Neural crest cell (in vitro differentiated cells): ENCODE data around the gene RYR1. TPM values are rescaled to one million over a fixed set of nuclear protein-coding genes. Genes with fewer than 3 reads are reported as not detected.

Experiments
- DNase-seq: peaks from one replicate; pipeline ENCODE4 v3.0.0; 2021; ENCODE audit warnings: low read depth, mixed read lengths, low spot score
- H3K27ac Mint-ChIP-seq: one replicate; pipeline ENCODE4 v1.8.0; 2021; ENCODE audit warnings: mild to moderate bottlenecking, mixed read lengths; ENCODE audit not compliant: unreplicated experiment
- H3K27me3 Mint-ChIP-seq: 2 replicates; pipeline ENCODE4 v1.8.0; 2021; ENCODE audit warnings: low read depth, mild to moderate bottlenecking, mixed read lengths
- H3K36me3 Mint-ChIP-seq: 2 replicates; pipeline ENCODE4 v1.8.0; 2021; ENCODE audit warnings: low read depth, mild to moderate bottlenecking, mixed read lengths
- H3K4me1 Mint-ChIP-seq: 2 replicates; pipeline ENCODE4 v1.8.0; 2021; ENCODE audit warnings: mixed read lengths
- H3K4me3 Mint-ChIP-seq: one replicate; pipeline ENCODE4 v1.8.0; 2021; ENCODE audit warnings: mild to moderate bottlenecking, mixed read lengths
- H3K9me3 Mint-ChIP-seq: 2 replicates; pipeline ENCODE4 v1.8.0; 2021; ENCODE audit warnings: mixed read lengths
- total RNA-seq: library from RNA; stranded (reverse); gene quantifications from 2 replicates; pipeline ENCODE4 v1.2.1, GENCODE V29; 2021
- TF ChIP-seq, protein P1 (sequence below): fragments of 200-600 bp; sonication (generic); conservative IDR thresholded peaks from 2 replicates; pipeline ENCODE4 v1.5.0; 2021; ENCODE audit warnings: antibody characterized with exemption, mild to moderate bottlenecking

The RYR1 gene
- total RNA-seq, 1 donor from 2014 or later, result 1.1 TPM

- TF ChIP-seq, protein P1, sequence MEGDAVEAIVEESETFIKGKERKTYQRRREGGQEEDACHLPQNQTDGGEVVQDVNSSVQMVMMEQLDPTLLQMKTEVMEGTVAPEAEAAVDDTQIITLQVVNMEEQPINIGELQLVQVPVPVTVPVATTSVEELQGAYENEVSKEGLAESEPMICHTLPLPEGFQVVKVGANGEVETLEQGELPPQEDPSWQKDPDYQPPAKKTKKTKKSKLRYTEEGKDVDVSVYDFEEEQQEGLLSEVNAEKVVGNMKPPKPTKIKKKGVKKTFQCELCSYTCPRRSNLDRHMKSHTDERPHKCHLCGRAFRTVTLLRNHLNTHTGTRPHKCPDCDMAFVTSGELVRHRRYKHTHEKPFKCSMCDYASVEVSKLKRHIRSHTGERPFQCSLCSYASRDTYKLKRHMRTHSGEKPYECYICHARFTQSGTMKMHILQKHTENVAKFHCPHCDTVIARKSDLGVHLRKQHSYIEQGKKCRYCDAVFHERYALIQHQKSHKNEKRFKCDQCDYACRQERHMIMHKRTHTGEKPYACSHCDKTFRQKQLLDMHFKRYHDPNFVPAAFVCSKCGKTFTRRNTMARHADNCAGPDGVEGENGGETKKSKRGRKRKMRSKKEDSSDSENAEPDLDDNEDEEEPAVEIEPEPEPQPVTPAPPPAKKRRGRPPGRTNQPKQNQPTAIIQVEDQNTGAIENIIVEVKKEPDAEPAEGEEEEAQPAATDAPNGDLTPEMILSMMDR, result no peak
- H3K27ac Mint-ChIP-seq, result no peak overlapping the region
- no peak overlapping the region for H3K4me3 Mint-ChIP-seq
- no peaks in the 10 kb centered on the region for H3K36me3 Mint-ChIP-seq
- no peaks in the 10 kb centered on the region for H3K9me3 Mint-ChIP-seq
- H3K27me3 Mint-ChIP-seq, result peaks cover 6% of the 10 kb centered on the region
- DNase-seq, result no peak
- no peaks in the 10 kb centered on the region for H3K4me1 Mint-ChIP-seq
These were observed 126.2 kb downstream of the RYR1 start for GRCh38 chr19:38559428-38560401.

- no peaks in the 10 kb centered on the region for H3K9me3 Mint-ChIP-seq
- TF ChIP-seq, protein P1, result no peak
- H3K4me1 Mint-ChIP-seq, result no peaks in the 10 kb centered on the region
- H3K36me3 Mint-ChIP-seq, result no peaks in the 10 kb centered on the region
- H3K4me3 Mint-ChIP-seq, result no peak overlapping the region
- no peak for DNase-seq
- H3K27me3 Mint-ChIP-seq, result peaks cover 3% of the 10 kb centered on the region
- H3K27ac Mint-ChIP-seq, result no peak overlapping the region
These were observed 127.6 kb downstream of the RYR1 start for GRCh38 chr19:38561053-38561606.

- DNase-seq, result no peak
- no peak overlapping the region for H3K4me3 Mint-ChIP-seq
- no peaks in the 10 kb centered on the region for H3K36me3 Mint-ChIP-seq
- TF ChIP-seq, protein P1, result no peak
- no peaks in the 10 kb centered on the region for H3K4me1 Mint-ChIP-seq
- H3K9me3 Mint-ChIP-seq, result no peaks in the 10 kb centered on the region
- H3K27ac Mint-ChIP-seq, result no peak overlapping the region
- H3K27me3 Mint-ChIP-seq, result peaks cover 3% of the 10 kb centered on the region
These were observed 128.2 kb downstream of the RYR1 start for GRCh38 chr19:38561658-38562057.

DNA sequence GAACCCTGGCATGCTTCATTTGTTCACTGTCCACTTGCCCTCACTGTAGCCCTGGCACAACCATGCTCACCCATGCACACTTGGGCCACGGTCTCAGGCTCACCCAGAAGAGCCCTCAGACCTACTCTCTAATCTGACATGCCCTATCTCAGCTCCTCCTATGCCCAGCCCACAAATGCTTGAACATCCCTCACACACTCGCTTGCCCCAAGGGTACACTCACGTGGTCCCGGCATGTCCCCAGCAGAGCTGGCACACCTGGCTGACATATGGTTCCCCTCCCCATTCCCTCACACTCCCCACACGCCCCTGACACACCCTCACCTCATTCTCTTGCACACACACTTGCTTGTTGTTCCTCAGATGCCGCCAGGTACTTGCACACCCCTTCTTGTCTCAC, 128.6 kb downstream of the RYR1 start:
- peaks cover 3% of the 10 kb centered on the region for H3K27me3 Mint-ChIP-seq
- no peaks in the 10 kb centered on the region for H3K36me3 Mint-ChIP-seq
- DNase-seq, result no peak

DNA sequence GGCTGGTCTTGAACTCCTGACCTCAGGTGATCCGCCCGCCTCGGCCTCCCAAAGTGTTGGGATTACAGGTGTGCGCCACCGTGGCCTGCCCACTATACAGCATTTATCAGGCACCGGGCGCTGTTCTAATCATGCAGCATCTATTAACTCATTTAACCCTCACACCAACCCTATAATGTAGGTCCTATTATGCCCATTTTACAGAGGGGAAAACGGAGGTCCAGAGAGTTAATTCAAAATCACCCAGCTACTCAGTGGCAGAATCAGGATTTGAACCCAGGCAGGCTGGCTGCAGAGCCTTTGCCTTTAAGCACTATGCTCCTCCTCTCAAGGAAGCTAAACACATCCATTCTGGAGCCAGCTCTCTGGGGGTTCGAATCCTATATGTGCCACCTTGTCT, 130.0 kb downstream of the RYR1 start:
- Mint-ChIP-seq H3K4me1 (no peaks in the 10 kb centered on the region), H3K36me3 (no peaks in the 10 kb centered on the region), H3K27me3 (no peaks in the 10 kb centered on the region), H3K4me3 (no peak overlapping the region), H3K9me3 (no peaks in the 10 kb centered on the region), H3K27ac (no peak overlapping the region)
- no peak for DNase-seq
- TF ChIP-seq, protein P1, result no peak

More for the DNA sequence above, 128.6 kb downstream of the RYR1 start:
- no peaks in the 10 kb centered on the region for H3K4me1 Mint-ChIP-seq
- TF ChIP-seq, protein P1, result no peak
- H3K9me3 Mint-ChIP-seq, result no peaks in the 10 kb centered on the region
- peak overlapping the region; percentile 94 for H3K27ac Mint-ChIP-seq
- H3K4me3 Mint-ChIP-seq, result no peak overlapping the region
